IgD-negative memory B cell (primary cell): ENCODE data around the gene ECSIT. TPM values are rescaled to one million over a fixed set of nuclear protein-coding genes. Genes with fewer than 3 reads are reported as not detected.
A peak's percentile ranks its signal among the peaks of the same experiment; 100 is the strongest.

Experiments used
- H3K27ac Mint-ChIP-seq, 3 donors: one replicate each; pipeline ENCODE4 v1.8.0; 2020 to 2022; ENCODE audit warnings: mild to moderate bottlenecking in 3 of 3, mixed read lengths in 3 of 3, moderate library complexity in 1 of 3
- H3K27me3 Mint-ChIP-seq: one replicate; pipeline ENCODE4 v1.8.0; 2021; ENCODE audit warnings: mixed read lengths
- H3K36me3 Mint-ChIP-seq: one replicate; pipeline ENCODE4 v1.8.0; 2020; ENCODE audit warnings: mild to moderate bottlenecking, mixed read lengths
- H3K4me1 Mint-ChIP-seq, 3 donors: one replicate each; pipeline ENCODE4 v1.8.0; 2020 to 2022; ENCODE audit warnings: mixed read lengths in 3 of 3, mild to moderate bottlenecking in 1 of 3
- H3K4me3 Mint-ChIP-seq, 4 donors: one replicate each; pipeline ENCODE4 v1.8.0; 2020 to 2022; ENCODE audit warnings: mild to moderate bottlenecking in 4 of 4, mixed read lengths in 4 of 4, moderate library complexity in 3 of 4
- H3K9me3 Mint-ChIP-seq, 3 donors: one replicate each; pipeline ENCODE4 v1.8.0; 2020 to 2021; ENCODE audit warnings: mixed read lengths in 3 of 3, mild to moderate bottlenecking in 1 of 3
- polyA plus RNA-seq: library from polyadenylated mRNA; unstranded; fragments of 300-500 nt; fragmentation: Illumina TruSeq; gene quantifications from one replicate; pipeline ENCODE4 v1.2.3, GENCODE V29; 2021

The ECSIT gene
- polyA plus RNA-seq, 1 donor from 2014 or later, result 38.7 TPM

DNA sequence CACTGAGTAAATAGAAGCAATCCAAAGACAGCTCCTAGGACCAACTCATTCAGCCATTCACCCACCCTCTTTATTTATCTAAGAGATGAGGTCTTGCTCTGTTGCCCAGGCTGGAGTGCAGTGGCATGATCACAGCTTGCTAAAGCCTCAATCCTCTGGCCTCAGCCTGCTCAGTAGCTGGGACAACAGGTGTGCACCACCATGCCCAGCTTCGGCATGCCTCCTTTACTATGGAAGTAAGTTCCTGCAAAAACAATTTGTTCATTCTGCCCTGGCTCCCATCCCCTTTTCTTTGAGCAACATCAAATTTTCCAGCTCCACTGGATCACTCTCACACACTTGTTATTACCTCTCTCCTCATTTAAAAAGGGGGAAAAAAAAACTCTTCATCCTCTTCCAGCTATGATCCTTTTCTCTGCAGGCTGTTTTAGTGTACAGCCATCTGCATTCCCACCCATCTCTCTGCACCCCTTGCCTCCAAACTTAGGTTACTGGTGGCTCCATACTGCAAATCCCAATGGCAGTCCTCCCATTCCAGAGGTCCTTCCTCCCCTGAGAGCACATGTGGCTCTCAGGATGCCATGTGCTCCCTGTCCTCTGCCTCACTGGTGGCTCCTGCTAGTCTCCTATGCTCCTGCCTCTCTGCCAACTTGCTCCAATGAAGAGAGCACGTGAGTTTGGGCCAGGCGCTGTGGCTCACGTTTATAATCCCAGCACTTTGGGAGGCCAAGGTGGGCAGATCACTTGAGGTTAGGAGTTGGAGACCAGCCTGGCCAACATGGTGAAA lies 27.9 kb upstream of the ECSIT start:
- Mint-ChIP-seq H3K4me3 (peak overlapping the region; percentile 54 to 99 (median 72)), H3K9me3 (no peaks in the 10 kb centered on the region), H3K36me3 (peaks cover 2% of the 10 kb centered on the region), H3K27ac (peak overlapping the region in 2 of 3 donors; percentile 16 to 80), H3K27me3 (no peaks in the 10 kb centered on the region), H3K4me1 (peaks cover 48 to 52% (median 51%) of the 10 kb centered on the region in 3 donors)

DNA sequence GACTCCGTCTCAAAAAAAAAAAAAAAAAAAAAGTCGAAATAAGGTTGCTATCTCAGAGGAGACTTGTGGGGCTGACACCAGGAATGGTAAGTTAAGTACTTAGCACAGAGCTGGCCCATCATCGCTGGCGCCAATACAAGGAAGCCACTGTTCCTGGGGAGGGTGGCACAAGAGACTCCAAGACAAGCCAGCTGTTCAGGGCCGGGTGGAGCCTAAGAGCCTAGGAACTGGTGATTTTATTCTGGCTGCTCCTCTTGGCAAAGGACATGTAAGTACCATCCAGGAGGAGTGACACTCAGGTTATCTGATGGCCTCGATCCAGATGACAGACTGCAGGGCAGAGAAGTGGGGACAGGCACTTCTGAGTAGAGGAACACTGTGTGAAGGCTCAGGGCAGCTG lies 26.3 kb upstream of the ECSIT start:
- Mint-ChIP-seq H3K4me1 (peaks cover 39 to 44% (median 43%) of the 10 kb centered on the region in 3 donors), H3K27ac (peak overlapping the region in 2 of 3 donors; percentile 25 to 80), H3K4me3 (peak overlapping the region; percentile 18 to 67 (median 46)), H3K9me3 (no peaks in the 10 kb centered on the region), H3K27me3 (no peaks in the 10 kb centered on the region), H3K36me3 (peaks cover 1% of the 10 kb centered on the region)

- no peaks in the 10 kb centered on the region for H3K36me3 Mint-ChIP-seq
- H3K4me1 Mint-ChIP-seq, result peaks cover 35 to 40% (median 39%) of the 10 kb centered on the region in 3 donors
- peak overlapping the region; percentile 69 to 92 (median 85) for H3K4me3 Mint-ChIP-seq
- no peaks in the 10 kb centered on the region for H3K9me3 Mint-ChIP-seq
- H3K27me3 Mint-ChIP-seq, result no peaks in the 10 kb centered on the region
- peak overlapping the region; percentile 94 to 97 (median 96) for H3K27ac Mint-ChIP-seq
Measured at GRCh38 chr19:11554160-11554559, 25.2 kb upstream of the ECSIT start.

- Mint-ChIP-seq H3K27ac (peak overlapping the region; percentile 85 to 97 (median 89)), H3K9me3 (no peaks in the 10 kb centered on the region), H3K36me3 (no peaks in the 10 kb centered on the region), H3K4me1 (peaks cover 29 to 35% (median 30%) of the 10 kb centered on the region in 3 donors), H3K4me3 (peak overlapping the region in 3 of 4 donors; percentile 67 to 81 (median 79)), H3K27me3 (no peaks in the 10 kb centered on the region)
Measured at GRCh38 chr19:11552666-11553372, 23.9 kb upstream of the ECSIT start.

GRCh38 chr19:11551603-11552235 lies 22.8 kb upstream of the ECSIT start:
- no peaks in the 10 kb centered on the region for H3K36me3 Mint-ChIP-seq
- H3K4me3 Mint-ChIP-seq, result peak overlapping the region in 1 of 4 donors; percentile 45
- H3K4me1 Mint-ChIP-seq, result peaks cover 24 to 28% (median 24%) of the 10 kb centered on the region in 3 donors
- no peaks in the 10 kb centered on the region for H3K27me3 Mint-ChIP-seq
- H3K27ac Mint-ChIP-seq, result peak overlapping the region in 2 of 3 donors; percentile 89 to 97
- H3K9me3 Mint-ChIP-seq, result no peaks in the 10 kb centered on the region

DNA sequence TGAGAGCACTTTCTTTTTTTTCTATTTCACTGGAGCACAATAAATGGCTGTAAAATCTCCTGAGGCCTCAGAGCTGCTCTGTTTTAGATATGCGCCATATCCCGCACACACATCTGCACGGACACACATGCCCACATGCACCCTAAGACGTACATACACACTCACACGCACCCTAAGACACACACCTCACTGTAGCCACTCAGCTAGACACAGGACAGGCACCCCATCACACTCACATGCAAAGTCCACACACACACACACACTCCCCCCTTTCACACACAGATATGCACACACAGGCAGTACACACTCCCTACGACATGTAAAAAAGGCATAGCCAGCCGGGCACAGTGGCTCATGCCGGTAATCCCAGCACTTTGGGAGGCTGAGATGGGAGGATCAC lies 21.3 kb upstream of the ECSIT start:
- H3K9me3 Mint-ChIP-seq, result no peaks in the 10 kb centered on the region
- peak overlapping the region in 2 of 3 donors; percentile 16 to 71 for H3K27ac Mint-ChIP-seq
- H3K27me3 Mint-ChIP-seq, result no peaks in the 10 kb centered on the region

DNA sequence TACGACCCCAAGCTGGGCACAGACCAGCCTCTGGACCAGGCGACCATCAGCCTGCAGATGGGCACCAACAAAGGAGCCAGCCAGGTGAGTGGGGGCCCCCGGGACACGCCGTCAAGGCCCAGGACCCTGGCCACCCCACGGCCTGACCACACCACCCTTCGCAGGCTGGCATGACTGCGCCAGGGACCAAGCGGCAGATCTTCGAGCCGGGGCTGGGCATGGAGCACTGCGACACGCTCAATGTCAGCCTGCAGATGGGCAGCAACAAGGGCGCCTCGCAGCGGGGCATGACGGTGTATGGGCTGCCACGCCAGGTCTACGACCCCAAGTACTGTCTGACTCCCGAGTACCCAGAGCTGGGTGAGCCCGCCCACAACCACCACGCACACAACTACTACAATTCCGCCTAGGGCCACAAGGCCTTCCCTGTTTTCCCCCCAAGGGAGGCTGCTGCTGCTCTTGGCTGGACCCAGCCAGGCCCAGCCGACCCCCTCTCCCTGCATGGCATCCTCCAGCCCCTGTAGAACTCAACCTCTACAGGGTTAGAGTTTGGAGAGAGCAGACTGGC lies 20.5 kb upstream of the ECSIT start:
- Mint-ChIP-seq H3K4me1 (peaks cover 14 to 17% (median 16%) of the 10 kb centered on the region in 3 donors), H3K36me3 (no peaks in the 10 kb centered on the region), H3K27ac (no peak overlapping the region), H3K27me3 (no peaks in the 10 kb centered on the region), H3K9me3 (no peaks in the 10 kb centered on the region), H3K4me3 (no peak overlapping the region)

More for the DNA sequence above, 21.3 kb upstream of the ECSIT start:
- Mint-ChIP-seq H3K36me3 (no peaks in the 10 kb centered on the region), H3K4me3 (no peak overlapping the region), H3K4me1 (peaks cover 16 to 19% (median 17%) of the 10 kb centered on the region in 3 donors)

DNA sequence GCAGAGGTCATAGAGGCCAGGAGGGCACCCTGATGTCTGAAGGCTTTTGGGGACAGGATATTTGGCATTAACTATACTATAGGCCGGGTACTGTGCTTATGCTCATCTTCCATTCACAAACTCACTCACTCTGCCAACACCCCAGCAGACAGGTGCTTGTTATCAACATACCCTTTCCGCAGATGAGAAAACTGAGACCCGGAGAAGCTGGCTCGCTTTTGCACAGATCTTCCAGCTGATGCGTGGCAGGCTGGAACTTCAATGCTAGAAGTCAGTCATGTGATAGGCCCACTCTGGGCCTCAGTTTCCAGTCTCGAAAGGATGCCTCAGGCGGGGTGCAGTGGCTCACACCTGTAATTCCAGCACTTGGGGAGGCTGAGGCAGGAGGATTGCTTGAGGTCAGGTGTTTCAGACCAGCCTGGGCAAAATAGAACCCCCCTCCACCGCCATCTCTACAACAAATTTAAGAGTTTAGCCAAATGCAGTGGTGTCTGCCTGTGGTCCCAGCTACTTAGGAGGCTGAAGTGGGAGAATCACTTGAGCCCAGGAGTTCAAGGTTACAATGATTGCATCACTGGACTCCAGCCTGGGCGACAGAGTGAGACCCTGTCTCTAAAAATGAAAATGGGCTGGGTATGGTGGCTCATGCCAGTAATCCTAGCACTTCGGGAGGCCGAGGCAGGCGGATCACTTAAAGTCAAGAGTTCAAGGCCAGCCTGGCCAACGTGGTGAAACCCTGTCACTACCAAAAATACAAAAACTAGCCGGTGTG lies 19.2 kb upstream of the ECSIT start:
- peaks cover 8 to 12% (median 10%) of the 10 kb centered on the region in 3 donors for H3K4me1 Mint-ChIP-seq
- no peak overlapping the region for H3K4me3 Mint-ChIP-seq
- H3K36me3 Mint-ChIP-seq, result no peaks in the 10 kb centered on the region
- peaks cover 1% of the 10 kb centered on the region for H3K27me3 Mint-ChIP-seq
- H3K27ac Mint-ChIP-seq, result no peak overlapping the region
- H3K9me3 Mint-ChIP-seq, result no peaks in the 10 kb centered on the region

DNA sequence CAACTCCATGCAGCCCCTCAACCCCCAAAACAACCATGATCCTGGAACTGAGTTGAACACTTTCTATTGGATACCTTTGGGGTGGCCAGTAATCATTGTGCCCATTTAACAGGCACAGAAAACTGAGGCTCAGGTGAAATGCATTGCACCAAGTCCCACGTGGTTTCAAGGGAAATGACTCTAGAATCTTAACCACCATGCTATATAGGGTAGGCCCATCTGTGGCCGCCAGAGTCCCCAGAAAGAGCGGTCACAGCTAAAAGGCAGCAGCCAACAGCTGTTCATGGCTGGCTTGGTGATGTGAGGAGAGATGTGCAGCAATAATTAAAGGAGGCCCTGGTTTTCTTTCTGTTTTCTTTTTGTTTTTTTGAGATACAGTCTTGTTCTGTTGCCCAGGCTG lies 12.3 kb upstream of the ECSIT start:
- H3K9me3 Mint-ChIP-seq, result no peaks in the 10 kb centered on the region
- no peak overlapping the region for H3K27ac Mint-ChIP-seq
- no peaks in the 10 kb centered on the region for H3K36me3 Mint-ChIP-seq
- peaks cover 3 to 8% (median 4%) of the 10 kb centered on the region in 3 donors for H3K4me1 Mint-ChIP-seq
- H3K27me3 Mint-ChIP-seq, result peaks cover 8% of the 10 kb centered on the region
- H3K4me3 Mint-ChIP-seq, result no peak overlapping the region

DNA sequence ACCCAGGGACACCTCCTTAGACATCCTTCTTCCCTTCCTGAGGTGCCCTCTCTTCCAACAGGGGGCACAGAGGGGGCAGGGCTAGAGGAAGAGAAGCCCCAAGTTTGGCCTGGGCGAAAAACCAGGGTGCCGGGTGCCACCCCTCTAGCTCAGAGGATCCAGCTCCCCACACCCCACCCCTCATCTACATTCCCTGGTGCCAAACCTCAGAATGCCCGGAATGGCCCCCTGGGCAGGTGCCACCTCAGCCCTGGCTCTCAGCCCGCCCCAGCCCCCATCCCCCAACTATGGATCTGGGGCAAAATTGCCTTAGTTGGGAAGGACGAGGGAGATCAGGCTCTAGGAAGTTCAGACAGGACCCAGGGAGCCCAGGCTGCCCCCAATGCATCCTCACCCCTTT lies 11.7 kb upstream of the ECSIT start:
- Mint-ChIP-seq H3K36me3 (no peaks in the 10 kb centered on the region), H3K27ac (no peak overlapping the region), H3K27me3 (peaks cover 8% of the 10 kb centered on the region), H3K4me3 (no peak overlapping the region), H3K4me1 (peaks cover 5 to 9% (median 6%) of the 10 kb centered on the region in 3 donors), H3K9me3 (no peaks in the 10 kb centered on the region)

- H3K4me3 Mint-ChIP-seq, result no peak overlapping the region
- no peak overlapping the region for H3K27ac Mint-ChIP-seq
- H3K36me3 Mint-ChIP-seq, result no peaks in the 10 kb centered on the region
- H3K4me1 Mint-ChIP-seq, result peaks cover 11 to 15% (median 12%) of the 10 kb centered on the region in 3 donors
- no peaks in the 10 kb centered on the region for H3K9me3 Mint-ChIP-seq
- peaks cover 8% of the 10 kb centered on the region for H3K27me3 Mint-ChIP-seq
Measured at GRCh38 chr19:11539495-11540365, 10.8 kb upstream of the ECSIT start.

- no peaks in the 10 kb centered on the region for H3K36me3 Mint-ChIP-seq
- H3K27me3 Mint-ChIP-seq, result peaks cover 7% of the 10 kb centered on the region
- peaks cover 13 to 15% (median 14%) of the 10 kb centered on the region in 3 donors for H3K4me1 Mint-ChIP-seq
- peak within 1 kb of the TSS in 1 of 3 donors; percentile 58 for H3K27ac Mint-ChIP-seq
- peak within 1 kb of the TSS in 2 of 4 donors; percentile 31 to 73 for H3K4me3 Mint-ChIP-seq
- no peaks in the 10 kb centered on the region for H3K9me3 Mint-ChIP-seq
Measured at GRCh38 chr19:11538232-11539036, 9.5 kb upstream of the ECSIT start, which contains the start of gene CNN1. TSS of gene CNN1 (plus strand) at chr19:11538851. CDS start at chr19:11538928, 77 bp downstream.
